GM12891 (cell line): ENCODE data around the gene MOGAT1.

Experiments
- PAX5 ChIP-seq: IDR thresholded peaks from 2 replicates; pipeline ENCODE4 v1.6.1; 2011; ENCODE audit warnings: low read length, moderate library complexity, mild to moderate bottlenecking; ENCODE audit not compliant: insufficient read depth, severe bottlenecking
- POLR2A ChIP-seq: IDR thresholded peaks from 2 replicates; pipeline ENCODE4 v1.6.1; 2011; ENCODE audit warnings: low read depth, low read length, control low read depth
- POLR2AphosphoS5 ChIP-seq: IDR thresholded peaks from 2 replicates; pipeline ENCODE4 v1.6.1; 2011; ENCODE audit warnings: low read depth, low read length, control low read depth
- POU2F2 ChIP-seq: IDR thresholded peaks from 2 replicates; pipeline ENCODE4 v1.6.1; 2011; ENCODE audit warnings: low read depth, mild to moderate bottlenecking, control low read depth, low read length, moderate library complexity
- SPI1 ChIP-seq: IDR thresholded peaks from 2 replicates; pipeline ENCODE4 v1.6.1; 2011; ENCODE audit warnings: low read depth, low read length, control low read depth
- TAF1 ChIP-seq: IDR thresholded peaks from 2 replicates; pipeline ENCODE4 v1.6.1; 2011; ENCODE audit warnings: low read depth, low read length, control low read depth

DNA sequence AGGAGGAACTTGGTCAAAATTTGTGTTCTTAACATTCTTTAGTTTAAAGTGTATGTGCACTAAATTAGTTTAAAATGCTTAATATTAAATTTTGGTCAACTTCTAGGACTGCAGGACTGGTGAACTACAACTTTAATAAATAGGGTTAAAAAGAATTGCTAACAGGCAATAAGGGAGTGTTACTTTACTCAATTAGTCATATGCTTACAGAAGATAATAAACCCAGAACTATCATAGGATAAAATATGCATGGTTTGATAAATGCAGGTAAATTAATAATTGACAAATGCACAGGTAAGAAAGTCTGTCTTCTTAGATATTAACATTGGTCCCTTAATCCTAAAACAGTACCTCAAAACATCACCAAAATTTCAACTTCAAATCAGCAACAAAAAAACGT lies 36.2 kb upstream of the MOGAT1 start:
- TF ChIP-seq POLR2A = no peak
- no peak for TF ChIP-seq SPI1
- no peak for TF ChIP-seq POLR2AphosphoS5
- TF ChIP-seq TAF1 = no peak
- no peak for TF ChIP-seq PAX5
- TF ChIP-seq POU2F2 = no peak
